Thyroid gland (tissue), 4 donors: ENCODE results near the gene MAST4.

Experiments
- POLR2A ChIP-seq, 2 donors: fragments of 450-650 bp; IDR thresholded peaks; one replicate each; pipeline ENCODE4 v1.6.1; 2017; ENCODE audit warnings: antibody characterized with exemption in 2 of 2, mild to moderate bottlenecking in 2 of 2, moderate library complexity in 1 of 2
- TF ChIP-seq, protein P1 (sequence below), 6 experiments: fragments of 200-600 bp in 3 of 6; fragments of 450-650 bp in 3 of 6; sonication (generic) in 3 of 6; IDR thresholded peaks; one replicate each; pipeline ENCODE4 v1.5.1; 2016 to 2019; ENCODE audit warnings: antibody characterized with exemption in 6 of 6, mild to moderate bottlenecking in 2 of 6, inconsistent platforms in 1 of 6, moderate library complexity in 1 of 6

GRCh38 chr5:66886941-66887340 is 290.7 kb downstream of the MAST4 start:
- no peak for TF ChIP-seq POLR2A (IDR thresholded peaks at IDR 0.05)
- TF ChIP-seq, protein P1, sequence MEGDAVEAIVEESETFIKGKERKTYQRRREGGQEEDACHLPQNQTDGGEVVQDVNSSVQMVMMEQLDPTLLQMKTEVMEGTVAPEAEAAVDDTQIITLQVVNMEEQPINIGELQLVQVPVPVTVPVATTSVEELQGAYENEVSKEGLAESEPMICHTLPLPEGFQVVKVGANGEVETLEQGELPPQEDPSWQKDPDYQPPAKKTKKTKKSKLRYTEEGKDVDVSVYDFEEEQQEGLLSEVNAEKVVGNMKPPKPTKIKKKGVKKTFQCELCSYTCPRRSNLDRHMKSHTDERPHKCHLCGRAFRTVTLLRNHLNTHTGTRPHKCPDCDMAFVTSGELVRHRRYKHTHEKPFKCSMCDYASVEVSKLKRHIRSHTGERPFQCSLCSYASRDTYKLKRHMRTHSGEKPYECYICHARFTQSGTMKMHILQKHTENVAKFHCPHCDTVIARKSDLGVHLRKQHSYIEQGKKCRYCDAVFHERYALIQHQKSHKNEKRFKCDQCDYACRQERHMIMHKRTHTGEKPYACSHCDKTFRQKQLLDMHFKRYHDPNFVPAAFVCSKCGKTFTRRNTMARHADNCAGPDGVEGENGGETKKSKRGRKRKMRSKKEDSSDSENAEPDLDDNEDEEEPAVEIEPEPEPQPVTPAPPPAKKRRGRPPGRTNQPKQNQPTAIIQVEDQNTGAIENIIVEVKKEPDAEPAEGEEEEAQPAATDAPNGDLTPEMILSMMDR (IDR thresholded peaks at IDR 0.05) = no peak
